Occipital lobe (tissue), 3 donors: Measurements from ENCODE around the gene SRGAP2C. TPM values are rescaled to one million over a fixed set of nuclear protein-coding genes. Genes with fewer than 3 reads are reported as not detected.
"Not testable (repeated sequence)": the region's sequence is repeated elsewhere in the genome, so short reads cannot be mapped to it uniquely, and the experiment has no call there.

Experiments used
- DNase-seq: peaks from one replicate; lab custom pipeline; 2025; lab: John Stamatoyannopoulos, UW
- small RNA-seq: library from RNA; depleted of rRNA; stranded (forward); fragments of <200 nt; gene quantifications from one replicate; pipeline ENCODE3, GENCODE V24; 2014
- total RNA-seq: library from RNA; depleted of rRNA; stranded (reverse); fragments of >200 nt; gene quantifications from one replicate; pipeline ENCODE4 v1.2.3, GENCODE V29; 2014

The SRGAP2C gene
- total RNA-seq, 1 donor from 2014 or later, result 56.6 TPM

GRCh38 chr1:121418369-121419049 lies 233.7 kb downstream of the SRGAP2C start:
- DNase-seq, result no peak

- DNase-seq, result not testable (repeated sequence)
Measured at GRCh38 chr1:121419050-121419615, 234.4 kb downstream of the SRGAP2C start.

GRCh38 chr1:121421490-121421889 lies 236.7 kb downstream of the SRGAP2C start:
- not testable (repeated sequence) for DNase-seq

- not testable (repeated sequence) for DNase-seq
Measured at GRCh38 chr1:121423956-121424355, 239.2 kb downstream of the SRGAP2C start.

- not testable (repeated sequence) for DNase-seq
Measured at GRCh38 chr1:121433517-121433916, 248.7 kb downstream of the SRGAP2C start.

- not testable (repeated sequence) for DNase-seq
Measured at GRCh38 chr1:121438862-121439261, 254.1 kb downstream of the SRGAP2C start.

GRCh38 chr1:121440993-121441392 lies 256.2 kb downstream of the SRGAP2C start:
- DNase-seq, result no peak

Small RNA genes within 50 kb of the gene (small RNA-seq; reads per million reads assigned to genes)
- gene AC243994.1, result not detected

Other genes with a start within 250 kb of the SRGAP2C start
- 1.7 TPM for gene FAM72B, start 635 bp upstream of the SRGAP2C start, total RNA-seq